Activated T-cell treated with anti-CD3 and anti-CD28 coated beads, Interleukin-2, amount 50 U/mL, for 48 hours (primary cell): Measurements from ENCODE around the gene HHAT.
"Not testable (repeated sequence)": the region's sequence is repeated elsewhere in the genome, so short reads cannot be mapped to it uniquely, and the experiment has no call there.

Experiments
- DNase-seq, 2 experiments: peaks; one replicate each; pipeline ENCODE4 v3.0.0-alpha.2; 2020

HHAT gene

DNA sequence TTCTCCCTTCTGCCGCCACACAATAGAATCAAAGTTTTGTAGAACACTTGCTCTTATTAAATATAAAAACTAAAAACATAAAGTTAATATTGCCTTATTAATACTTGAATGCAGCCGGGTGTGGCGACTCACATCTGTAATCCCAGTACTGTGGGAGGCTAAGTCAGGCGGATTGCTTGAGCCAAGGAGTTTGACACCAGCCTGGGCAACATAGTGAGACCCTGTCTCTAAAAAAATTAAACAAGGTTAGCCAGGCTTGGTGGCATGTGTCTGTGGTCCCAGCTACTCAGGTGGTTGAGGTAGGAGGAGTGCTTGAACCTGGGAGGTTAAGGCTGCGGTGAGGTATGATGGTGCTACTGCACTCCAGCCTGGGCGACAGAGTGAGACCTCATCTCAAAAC is 13.2 kb upstream of the HHAT start:
- no peak for DNase-seq

DNA sequence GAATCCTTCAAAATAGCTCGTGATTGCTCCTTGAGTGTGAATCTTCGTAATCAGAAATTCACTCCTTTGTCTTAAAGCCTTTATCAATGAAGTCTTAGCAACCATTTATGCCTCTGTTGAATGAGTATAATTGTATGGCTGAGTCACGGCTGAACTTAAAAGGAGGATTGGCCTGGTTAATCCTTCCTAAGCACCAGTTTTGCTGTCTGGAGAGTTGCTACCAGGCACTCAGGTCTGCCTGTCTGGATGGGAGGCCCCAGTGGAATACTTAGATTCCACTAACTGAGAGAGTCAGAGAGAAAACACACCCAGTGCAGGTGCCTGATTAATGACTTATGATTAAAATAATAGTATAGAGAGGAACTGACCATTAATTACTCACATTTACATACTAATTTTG is 7.6 kb upstream of the HHAT start:
- DNase-seq, result no peak

DNA sequence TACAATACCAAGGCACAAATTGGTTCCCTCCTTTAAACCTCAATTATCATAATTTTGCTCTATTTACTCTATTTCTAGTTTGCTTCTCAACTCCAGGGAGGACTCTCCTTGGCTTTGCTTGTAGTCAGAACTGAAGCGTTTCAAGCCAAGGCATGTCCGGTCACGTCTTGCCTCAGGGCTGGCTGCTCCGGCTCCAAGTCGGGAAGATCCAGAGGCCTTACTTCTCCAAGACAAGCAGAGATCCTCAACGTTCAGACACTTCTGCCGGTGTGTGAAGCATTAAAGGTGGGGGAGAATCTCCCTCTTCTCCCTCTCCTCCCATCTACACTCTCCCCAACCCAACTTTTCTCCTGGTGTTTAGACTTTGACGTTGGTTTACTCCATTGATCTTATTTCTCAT is 7.2 kb upstream of the HHAT start:
- DNase-seq, result no peak

DNA sequence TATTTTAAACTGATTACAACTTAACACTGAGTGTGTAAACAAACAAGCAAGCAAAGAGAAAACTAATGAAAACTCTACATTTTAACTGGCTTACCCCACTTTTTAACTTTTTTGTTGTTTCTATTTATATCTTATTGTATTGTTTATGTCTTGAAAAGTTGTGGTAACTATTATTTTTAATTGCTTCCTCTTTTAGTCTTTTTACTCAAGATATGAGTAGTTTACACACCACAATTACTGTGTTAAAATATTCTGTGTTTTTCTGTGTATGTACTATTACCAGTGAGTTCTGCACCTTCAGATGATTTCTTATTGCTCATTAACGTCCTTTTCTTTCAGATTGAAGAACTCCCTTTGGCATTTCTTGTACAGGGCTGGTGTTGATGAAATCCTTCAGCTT is 4.7 kb upstream of the HHAT start:
- no peak for DNase-seq

DNA sequence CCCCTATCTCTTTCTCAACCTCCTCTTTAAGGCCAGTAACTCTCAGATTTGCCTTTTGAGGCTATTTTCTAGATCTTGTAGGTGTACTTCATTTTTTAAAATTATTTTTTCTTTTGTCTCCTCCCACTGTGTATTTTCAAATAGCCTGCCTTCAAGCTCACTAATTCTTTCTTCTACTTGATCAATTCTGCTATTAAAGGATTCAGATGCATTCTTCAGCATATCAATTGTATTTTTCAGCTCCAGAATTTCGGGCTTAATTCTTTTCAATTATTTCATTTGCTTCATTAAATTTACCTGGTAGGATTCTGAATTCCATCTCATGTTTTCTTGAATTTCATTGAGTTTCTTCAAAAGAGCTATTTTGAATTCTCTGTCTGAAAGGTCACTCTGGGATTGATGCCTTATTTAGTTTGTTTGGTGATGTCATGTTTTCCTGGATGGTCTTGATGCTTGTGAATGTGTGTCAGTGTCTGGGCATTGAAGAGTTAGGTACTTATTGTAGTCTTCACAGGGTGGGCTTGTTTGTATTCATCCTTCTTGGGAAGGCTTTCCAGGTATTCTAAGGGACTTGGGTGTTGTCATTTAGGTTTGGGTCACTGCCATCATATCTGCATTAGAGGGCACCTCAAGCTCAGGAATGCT is 3.6 kb upstream of the HHAT start:
- no peak for DNase-seq

DNA sequence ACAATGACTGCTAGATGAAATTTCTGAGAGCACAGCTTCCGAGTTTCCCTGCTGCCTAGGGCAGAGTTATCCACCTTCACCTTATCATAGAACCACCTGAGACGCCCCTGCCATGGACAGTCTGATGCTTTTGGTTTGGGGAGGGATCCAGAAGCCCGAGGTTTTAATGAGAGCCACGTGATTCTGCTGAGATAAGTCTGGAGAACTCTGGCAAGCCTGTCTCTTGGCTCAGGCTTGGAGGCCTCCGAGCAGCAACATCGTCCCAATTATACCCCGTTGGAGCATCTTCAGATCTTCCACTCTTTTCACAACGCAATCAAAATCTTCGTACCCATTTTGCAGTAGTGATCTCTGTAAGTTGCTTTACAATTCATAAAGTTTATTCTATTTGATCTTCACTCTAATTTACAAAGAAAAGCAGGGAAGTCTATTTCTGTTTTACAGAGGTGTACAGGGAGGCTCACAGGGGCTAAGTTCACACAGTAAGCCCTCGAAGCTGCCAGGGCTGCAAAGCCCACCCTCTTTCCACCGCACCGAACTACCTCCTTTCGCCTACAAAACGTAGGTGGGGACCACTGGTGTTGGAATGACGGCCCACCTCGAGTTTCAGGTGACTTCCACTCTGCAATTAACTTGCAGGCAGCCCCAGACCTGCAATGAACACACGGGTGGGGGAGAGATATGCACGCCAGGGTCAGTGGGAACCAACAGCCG is 513 bp upstream of the HHAT start:
- DNase-seq, result no peak

DNA sequence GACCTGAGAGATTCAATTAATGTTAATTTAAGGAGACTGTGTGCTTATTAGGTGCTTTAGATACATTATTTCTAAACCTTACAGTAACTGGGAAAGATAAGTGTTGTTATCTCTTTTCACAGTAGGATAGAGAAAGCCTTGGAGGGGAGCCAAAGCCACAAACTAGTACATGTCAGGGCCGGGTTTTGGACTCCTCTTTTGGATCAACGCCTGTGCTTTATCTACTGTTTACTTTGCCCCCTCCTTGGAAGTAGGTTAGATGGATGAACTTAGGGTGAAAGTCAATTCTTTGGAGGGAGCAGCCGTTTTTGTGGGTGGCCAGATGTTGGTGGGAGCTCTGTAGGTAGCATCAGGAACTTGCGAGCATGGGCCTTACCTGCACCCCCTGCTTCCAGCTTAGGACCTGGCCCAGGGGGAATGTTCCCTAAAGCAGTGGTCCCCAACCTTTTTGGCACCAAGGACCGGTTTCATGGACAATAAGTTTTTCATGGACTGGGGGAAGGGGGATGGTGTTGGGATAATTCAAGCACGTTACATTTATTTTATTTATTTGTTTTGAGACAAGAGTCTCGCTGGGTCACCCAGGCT is 1.7 kb downstream of the HHAT start:
- DNase-seq, result no peak

DNA sequence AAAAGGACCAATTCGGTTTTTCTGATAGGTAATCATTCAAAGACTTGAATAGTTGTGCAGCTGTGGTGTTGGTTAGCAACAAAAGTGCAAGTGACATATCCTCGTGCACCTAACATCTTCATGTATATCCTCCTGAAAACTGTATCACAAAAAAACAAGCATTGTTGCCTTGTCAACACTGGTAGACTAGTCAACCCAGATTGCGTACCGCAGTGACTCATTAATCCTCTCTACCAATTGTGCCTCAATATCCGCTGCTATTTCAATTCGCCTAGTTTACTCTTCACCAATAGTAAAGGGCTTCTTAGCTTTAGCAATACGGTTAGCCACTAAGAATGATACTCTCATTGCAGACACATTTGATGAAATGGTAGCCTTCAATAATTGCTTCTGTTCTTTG is 3.5 kb downstream of the HHAT start:
- DNase-seq, result no peak

DNA sequence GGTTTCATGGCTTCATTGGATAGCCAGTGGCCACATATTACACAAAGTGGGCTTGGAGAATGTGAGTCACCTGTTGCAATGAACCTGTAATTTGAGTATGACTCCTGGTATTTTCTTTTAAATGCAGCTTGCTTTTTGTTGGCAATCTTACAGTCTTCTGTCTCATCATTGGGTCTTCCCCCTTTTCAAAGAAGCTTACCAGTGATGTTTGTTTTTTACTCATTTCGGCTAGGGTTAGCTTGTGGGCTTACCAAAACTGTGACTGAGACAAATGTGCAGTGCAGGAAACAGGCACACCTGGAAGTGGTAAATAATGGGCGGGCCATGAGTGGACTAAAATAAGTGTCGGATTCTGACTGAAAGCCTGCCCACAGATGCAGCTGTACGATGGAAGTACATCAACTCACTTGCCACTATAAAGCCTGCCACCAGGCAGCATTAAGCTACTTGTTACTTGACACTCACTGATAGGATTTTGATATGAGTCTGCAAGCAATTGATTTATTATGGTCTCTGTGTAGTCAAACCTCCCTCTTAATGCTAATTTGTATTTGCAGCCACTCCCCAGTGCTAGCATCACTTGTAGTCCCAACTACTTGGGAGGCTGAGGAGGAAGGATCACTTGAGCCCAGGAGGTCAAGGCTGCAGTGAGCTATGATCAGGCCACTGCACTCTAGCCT is 4.2 kb downstream of the HHAT start:
- DNase-seq, result peak; percentile 67 to 76

DNA sequence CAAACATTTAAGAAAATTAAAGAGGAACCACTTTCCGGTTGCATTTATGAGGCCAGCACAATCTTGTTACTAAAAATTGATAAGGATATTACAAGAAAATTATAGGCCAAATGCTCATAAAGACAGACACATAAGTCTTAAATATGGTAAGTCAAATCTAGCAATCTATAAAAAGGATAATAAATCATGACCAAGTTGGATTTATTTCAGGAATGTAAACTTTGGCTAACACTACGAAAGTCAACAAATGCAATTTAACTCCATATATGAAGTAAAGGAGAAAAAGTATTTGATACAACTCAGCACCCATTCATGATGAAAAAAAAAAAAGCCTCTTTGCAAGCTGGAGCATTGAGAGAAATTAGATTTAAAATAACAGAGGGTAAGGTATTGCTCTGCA is 6.3 kb downstream of the HHAT start:
- DNase-seq, result no peak

DNA sequence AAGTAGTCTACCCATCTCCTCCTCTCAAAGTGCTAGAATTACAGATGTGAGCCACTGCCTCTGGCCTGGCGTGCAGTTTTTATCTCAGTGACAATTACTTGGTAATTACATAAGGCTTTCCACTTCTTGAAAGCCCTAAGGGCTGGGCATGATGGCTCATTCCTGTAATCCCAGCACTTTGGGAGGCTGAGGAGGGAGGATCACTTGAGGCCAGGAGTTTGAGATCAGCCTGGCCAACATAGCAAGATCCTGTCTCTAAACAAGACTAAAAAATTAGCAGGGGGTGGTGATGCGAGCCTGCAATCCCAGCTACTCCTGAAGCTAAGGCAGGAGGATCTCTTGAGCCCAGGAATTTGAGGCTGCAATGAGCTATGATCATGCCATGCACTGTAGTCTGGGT is 7.7 kb downstream of the HHAT start:
- DNase-seq, result no peak

DNA sequence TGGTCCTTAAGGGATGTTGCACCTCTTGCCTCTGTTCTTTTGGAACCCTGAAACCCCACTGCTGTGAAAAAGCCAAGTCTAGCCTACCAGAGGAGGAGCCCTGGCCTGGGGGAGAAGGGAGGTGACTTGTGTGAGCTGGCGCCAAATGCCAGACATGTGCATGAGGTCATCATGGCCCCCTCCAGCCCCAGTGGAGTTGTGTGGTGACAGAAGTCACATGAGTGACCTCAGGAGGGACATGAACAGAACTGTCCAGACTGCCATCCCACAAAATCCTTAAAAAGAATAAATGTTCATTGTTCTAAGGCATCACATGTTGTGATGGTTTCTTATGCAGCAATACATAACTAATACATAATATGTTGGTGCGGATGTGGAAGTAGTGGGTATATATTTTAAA is 10.8 kb downstream of the HHAT start:
- no peak for DNase-seq

DNA sequence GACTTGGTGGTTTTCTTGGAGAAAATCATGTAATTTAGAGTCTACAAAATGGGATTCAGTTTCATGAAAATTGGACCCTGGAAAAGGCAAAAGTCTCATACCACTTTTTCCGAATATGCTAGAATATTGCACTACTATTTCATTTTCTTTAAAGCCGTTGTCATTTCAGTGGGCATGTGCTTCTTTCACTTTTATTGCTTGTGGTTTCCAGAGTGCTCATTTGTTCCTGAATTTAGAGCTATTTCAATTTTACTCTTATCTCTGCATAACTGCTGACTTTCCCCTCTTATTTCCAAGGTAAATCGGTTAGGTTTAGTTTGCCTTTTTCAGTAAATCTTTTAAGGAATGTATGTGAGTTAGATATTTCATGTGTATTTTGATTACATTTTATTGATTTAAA is 11.6 kb downstream of the HHAT start:
- DNase-seq, result no peak

DNA sequence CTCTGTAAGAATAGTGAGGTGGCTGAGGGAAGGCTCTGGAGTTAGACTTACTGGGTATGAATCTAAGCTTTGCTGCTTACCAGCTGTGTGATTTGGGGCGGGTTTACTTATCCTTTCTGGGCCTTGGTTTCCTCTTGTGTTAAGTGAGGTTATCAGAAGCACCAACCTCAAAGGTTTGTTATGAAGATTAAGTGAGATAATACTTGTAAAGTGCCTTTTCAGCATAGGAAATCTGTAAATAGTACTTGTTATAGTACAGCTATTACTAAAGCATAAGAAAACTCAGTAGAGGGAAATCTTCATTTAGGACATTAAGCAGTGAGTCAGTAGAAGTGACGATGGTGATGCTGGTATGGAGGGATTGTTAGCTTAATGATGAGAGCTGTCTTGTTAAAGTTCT is 12.1 kb downstream of the HHAT start:
- DNase-seq, result no peak

DNA sequence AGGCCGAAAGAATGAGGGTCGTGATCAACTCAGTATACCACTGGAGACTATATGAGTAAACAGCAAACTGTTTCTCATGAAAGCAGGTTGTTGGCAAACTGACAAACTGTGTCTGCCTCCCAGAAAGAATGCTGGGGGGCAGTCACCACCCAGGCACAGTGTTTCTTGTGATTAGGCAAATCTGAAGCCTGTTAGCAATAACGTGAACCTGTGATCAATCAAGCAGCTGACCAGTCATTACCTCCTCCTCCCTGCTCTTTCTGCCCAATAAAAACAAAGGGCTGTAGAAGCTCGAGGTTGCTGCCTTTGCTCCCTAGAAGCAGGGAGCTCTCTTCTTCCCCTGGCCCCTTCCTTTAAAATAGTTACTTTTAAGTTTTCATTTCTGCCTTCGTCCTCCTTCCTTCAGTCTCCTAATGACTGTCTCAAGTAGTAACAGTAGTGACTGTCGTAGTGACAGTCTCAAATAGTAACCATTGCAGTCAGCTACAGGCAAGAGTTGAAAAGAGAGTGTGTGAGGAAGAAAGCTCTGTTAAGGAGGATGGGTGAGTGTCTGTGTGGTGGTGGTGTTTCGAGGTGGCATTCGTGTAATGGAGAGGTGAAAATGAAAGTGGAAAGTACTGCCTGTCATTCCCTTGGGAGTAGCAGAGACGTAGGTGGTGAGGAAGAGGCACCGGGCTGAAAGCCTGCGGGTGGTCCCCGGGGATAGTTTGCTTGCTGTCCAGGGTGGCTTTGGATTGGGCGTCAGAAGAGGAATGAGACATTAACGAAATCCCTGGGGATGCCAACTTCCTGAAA is 14.5 kb downstream of the HHAT start:
- DNase-seq, result no peak

DNA sequence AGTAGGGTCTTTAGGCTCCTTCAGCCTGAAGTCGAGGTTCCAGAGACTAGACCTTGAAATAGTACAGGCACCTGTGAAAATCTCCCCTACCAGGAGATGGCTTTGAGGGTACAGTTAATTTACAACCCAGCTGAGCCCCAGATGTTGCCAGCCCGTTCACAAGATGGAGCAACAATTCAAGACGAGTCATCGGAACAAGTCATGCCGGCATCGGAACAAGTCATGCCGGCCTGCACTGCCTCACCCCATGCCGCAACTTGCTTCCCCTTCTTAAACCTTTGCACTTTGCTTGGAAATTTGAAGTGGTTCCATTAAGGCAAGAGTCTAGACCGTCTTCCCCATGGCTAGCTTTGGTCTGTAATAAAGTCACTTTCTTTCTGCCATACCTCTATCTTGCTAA is 16.0 kb downstream of the HHAT start:
- DNase-seq, result no peak

DNA sequence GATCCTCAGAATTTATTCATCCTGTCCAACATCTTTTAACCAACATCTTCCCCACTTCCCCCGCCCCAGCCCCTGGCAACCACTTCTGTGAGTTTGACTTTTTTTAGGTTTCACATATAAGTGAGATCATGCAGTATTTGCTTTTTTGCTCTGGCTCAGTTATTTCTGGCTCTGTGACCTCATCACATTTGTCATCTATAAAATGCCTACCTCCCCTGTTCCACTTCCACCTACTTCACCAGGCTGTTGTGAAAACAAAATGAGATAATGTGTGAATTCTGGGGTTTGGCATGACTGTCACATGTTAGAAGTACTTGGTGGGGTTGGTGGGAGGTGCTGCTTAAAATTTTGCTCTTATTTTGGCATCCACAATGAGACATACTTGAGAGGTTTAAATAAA is 18.4 kb downstream of the HHAT start:
- DNase-seq, result peak; percentile 45 to 50

DNA sequence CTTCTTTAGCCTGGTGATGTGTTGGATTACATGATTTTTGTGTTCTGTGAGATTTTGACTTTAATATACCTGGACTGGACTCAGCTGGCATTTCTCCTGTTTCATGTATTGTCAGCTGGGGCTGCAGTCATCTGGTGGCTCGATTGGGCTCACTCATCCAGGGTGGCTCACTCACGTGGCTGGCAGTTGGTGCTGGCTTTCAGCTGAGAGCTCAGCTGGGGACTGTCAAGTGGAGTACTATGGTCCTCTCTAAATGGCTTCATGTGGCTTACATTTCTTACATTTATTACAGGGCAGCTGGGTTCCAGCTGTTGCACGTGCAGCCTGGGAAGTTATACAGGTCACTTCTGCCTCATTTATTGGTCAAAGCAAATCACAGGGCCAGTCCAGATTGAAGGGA is 22.8 kb downstream of the HHAT start:
- no peak for DNase-seq

DNA sequence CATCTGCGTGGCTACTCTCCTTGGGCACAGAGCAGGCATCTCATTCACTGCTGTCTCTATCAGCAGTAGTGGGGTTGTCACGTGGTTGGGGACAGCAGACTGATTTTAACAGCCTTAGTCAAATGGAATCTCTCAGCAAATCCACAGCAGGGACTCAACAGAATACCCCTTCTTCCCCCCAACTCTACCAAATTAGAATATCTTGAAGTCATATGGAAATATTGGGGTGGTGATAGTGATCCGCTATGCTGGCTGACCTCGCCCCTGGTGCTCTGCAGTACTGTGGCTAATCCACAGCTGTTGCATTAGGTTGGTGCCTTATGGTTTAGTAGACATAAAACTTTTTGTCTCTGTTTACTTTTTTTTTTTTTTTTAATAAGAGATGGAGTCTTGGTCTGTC is 23.9 kb downstream of the HHAT start:
- DNase-seq, result no peak

DNA sequence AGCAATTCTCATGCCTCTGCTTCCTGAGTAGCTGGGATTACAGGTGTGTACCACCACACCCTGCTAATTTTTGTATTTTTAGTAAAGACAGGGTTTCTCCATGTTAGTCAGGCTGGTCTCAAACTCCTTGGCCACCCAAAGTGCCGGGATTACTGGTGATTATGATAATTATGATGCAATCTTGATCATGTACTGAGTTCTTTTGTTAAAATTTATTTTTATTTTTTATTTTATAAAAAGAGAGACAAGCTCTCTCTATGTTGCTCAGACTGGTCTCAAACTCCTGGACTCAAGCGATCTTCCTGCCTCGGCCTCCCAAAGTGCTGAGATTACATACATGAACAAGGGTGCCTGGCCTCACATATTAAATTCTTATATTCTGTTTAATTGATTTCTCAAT is 25.6 kb downstream of the HHAT start:
- DNase-seq, result not testable (repeated sequence)

DNA sequence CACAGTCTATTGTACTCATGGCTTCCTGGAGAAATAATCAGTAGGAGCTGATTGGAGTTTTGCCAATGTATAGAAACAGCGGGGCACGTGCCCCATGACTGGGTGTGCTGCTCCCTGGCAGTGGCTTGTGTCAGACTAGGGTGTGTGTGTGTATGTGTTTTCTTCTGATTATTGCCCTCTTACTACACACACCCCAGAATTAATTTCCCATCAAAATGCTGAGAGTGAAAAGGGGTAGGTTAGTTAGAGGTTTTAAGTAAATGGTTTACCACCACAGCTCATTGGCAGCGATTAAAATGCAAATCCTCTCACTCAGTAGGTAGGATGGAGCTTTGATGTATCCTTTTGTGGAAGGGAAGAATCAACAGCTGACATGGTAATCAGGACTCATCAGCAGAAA is 29.9 kb downstream of the HHAT start:
- DNase-seq, result no peak

DNA sequence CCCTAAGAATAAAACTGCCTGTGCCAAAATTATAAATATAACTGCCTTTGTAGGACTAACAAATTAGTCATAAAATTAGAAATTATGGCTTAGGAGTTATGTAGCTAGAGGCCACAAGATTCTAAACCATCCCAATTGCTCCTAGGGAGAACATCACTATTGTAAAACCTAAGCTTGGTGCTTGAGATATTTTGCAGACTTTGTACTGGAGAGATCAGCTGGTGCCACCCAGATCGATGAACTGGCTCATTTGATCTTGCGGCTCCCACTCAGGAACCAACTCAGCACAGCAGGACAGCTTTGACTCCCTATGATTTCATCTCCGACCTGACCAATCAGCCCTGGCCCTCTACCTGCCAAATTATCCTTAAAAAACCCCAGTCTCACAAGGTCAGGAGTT is 30.6 kb downstream of the HHAT start:
- DNase-seq, result no peak

DNA sequence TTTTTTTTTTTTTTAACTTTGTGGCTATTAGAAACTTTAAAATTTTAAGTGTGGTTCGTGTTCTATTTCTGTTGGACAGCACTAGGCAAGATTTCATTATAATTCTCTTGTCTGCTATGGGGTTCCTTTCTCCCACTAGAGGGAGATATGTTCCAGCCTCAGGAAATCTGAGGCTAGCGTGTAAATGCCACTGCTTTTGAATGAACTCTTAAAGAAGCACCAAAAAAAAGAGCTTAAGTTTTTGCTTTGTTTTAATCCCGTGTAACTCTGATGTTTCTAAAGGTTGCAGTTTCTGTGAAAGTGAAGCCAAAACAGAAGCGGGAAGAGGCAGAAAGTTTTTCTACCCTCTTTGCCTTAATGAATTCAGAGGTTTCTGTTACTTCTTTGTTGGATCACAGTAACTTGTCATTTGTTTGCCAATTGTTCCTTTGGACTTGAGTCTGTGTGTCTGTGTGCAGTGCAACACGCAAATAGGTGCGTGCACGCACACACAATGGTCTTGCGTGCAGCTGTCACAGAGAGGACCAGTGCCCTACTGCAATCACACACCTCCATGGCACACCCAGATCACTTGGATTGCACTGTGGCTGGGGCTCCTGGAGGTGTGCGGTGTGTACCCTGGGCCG is 32.3 kb downstream of the HHAT start:
- no peak for DNase-seq
